Vagina (tissue), 2 donors: ENCODE data around the gene NEB. TPM values are rescaled to one million over a fixed set of nuclear protein-coding genes. Genes with fewer than 3 reads are reported as not detected.

Experiments
- DNase-seq, 2 donors: peaks; one replicate each; pipeline ENCODE4 v3.0.0-alpha.2; 2017; ENCODE audit errors: extremely low spot score in 2 of 2
- H3K27ac ChIP-seq: fragments of 200-600 bp; sonication (generic); one replicate; pipeline ENCODE4 v1.5.1; 2019
- H3K27me3 ChIP-seq: fragments of 200-600 bp; sonication (generic); one replicate; pipeline ENCODE4 v1.5.1; 2019
- H3K36me3 ChIP-seq, 2 donors: fragments of 200-600 bp; sonication (generic); one replicate each; pipeline ENCODE4 v1.5.1; 2017 to 2019
- H3K4me1 ChIP-seq: fragments of 200-600 bp; sonication (generic); one replicate; pipeline ENCODE4 v1.5.1; 2019
- H3K4me3 ChIP-seq, 2 donors: fragments of 200-600 bp; sonication (generic); 1 replicate in 1 of 2; 2 replicates in 1 of 2; pipeline ENCODE4 v1.5.1; 2016 to 2019
- H3K9me3 ChIP-seq: fragments of 200-600 bp; sonication (generic); one replicate; pipeline ENCODE4 v1.5.1; 2019
- POLR2A ChIP-seq, 2 donors: fragments of 450-650 bp; IDR thresholded peaks; one replicate each; pipeline ENCODE4 v1.6.1; 2017; ENCODE audit warnings: antibody characterized with exemption in 2 of 2, mild to moderate bottlenecking in 2 of 2, moderate library complexity in 2 of 2
- POLR2AphosphoS5 ChIP-seq, 2 donors: sonication (generic); formaldehyde crosslinking; IDR thresholded peaks; one replicate each; pipeline ENCODE4 v1.9.0; 2017; ENCODE audit warnings: antibody characterized with exemption in 2 of 2, mild to moderate bottlenecking in 2 of 2, low read depth in 1 of 2; ENCODE audit not compliant: insufficient read depth in 1 of 2
- intact Hi-C: fragments of 100-400 bp; cut with DNase I; formaldehyde crosslinking; loops from one replicate; pipeline ENCODE4 v1.15.1; 2023
- total RNA-seq: library from RNA; depleted of rRNA; stranded (reverse); fragments of >200 nt; gene quantifications from one replicate; pipeline ENCODE4 v1.2.3, GENCODE V29; 2016
- TF ChIP-seq, protein P1 (sequence below), 3 experiments: fragments of 450-650 bp in 2 of 3; fragments of 200-600 bp in 1 of 3; sonication (generic) in 1 of 3; IDR thresholded peaks; one replicate each; pipeline ENCODE4 v1.5.1; 2017 to 2019; ENCODE audit warnings: antibody characterized with exemption in 3 of 3, mild to moderate bottlenecking in 2 of 3, moderate library complexity in 2 of 3

NEB gene
- total RNA-seq, 1 donor from 2014 or later = 0.98 TPM

DNA sequence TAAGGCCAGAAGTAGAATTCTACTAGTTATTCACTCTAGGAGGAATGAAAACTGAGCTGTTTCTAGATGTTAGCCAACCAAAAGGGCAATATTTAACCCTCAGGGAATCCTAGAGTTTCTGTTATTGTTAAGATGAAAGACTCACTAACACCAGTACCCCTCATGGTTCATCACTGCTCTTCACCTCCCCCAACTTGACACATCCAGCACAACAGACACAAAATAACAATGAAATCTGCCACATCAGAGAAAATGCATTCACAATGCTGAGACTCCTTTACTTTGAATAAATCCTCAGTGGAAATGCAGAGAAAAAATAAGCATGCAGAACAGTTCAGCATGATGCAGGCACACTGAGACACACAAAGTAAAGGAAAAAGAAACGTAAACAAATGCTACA is 213.3 kb downstream of the NEB start:
- no peak overlapping the region for H3K27ac ChIP-seq
- TF ChIP-seq POLR2A (IDR thresholded peaks at IDR 0.05) = no peak
- H3K4me3 ChIP-seq = no peak overlapping the region
- intact Hi-C loops = no loop called here
- DNase-seq = no peak
- H3K4me1 ChIP-seq = no peaks in the 10 kb centered on the region
- H3K27me3 ChIP-seq = no peaks in the 10 kb centered on the region
- H3K9me3 ChIP-seq = no peaks in the 10 kb centered on the region
- no peaks in the 10 kb centered on the region for H3K36me3 ChIP-seq

DNA sequence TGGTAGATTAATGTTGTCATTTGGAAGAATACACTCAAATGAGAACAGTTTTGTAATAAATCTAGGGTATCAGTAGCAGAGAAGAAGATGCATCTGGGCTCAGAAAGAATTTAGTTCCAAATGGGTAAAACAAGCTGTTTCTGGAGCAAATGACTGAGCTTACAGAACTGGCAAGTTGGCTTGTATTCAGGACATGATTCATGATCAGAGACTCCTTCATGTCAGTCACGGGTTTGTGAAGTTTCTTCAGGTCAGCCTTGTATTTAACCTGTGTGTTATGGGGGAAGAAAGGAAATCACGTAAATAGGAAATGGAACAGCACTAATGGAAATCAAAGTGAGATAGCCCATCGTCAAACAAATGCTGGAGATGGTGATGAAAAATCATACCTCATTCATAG is 215.5 kb downstream of the NEB start:
- intact Hi-C loops = no loop called here
- no peaks in the 10 kb centered on the region for H3K36me3 ChIP-seq
- DNase-seq = no peak
- no peak overlapping the region for H3K4me3 ChIP-seq
- no peak overlapping the region for H3K27ac ChIP-seq
- H3K27me3 ChIP-seq = no peaks in the 10 kb centered on the region
- H3K9me3 ChIP-seq = no peaks in the 10 kb centered on the region
- TF ChIP-seq, protein P1, sequence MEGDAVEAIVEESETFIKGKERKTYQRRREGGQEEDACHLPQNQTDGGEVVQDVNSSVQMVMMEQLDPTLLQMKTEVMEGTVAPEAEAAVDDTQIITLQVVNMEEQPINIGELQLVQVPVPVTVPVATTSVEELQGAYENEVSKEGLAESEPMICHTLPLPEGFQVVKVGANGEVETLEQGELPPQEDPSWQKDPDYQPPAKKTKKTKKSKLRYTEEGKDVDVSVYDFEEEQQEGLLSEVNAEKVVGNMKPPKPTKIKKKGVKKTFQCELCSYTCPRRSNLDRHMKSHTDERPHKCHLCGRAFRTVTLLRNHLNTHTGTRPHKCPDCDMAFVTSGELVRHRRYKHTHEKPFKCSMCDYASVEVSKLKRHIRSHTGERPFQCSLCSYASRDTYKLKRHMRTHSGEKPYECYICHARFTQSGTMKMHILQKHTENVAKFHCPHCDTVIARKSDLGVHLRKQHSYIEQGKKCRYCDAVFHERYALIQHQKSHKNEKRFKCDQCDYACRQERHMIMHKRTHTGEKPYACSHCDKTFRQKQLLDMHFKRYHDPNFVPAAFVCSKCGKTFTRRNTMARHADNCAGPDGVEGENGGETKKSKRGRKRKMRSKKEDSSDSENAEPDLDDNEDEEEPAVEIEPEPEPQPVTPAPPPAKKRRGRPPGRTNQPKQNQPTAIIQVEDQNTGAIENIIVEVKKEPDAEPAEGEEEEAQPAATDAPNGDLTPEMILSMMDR (IDR thresholded peaks at IDR 0.05) = no peak
- TF ChIP-seq POLR2A (IDR thresholded peaks at IDR 0.05) (no peak), POLR2AphosphoS5 (IDR thresholded peaks at IDR 0.05; ENCODE audit: insufficient read depth in 1 of 2, low read depth in 1 of 2) (no peak)
- no peaks in the 10 kb centered on the region for H3K4me1 ChIP-seq

DNA sequence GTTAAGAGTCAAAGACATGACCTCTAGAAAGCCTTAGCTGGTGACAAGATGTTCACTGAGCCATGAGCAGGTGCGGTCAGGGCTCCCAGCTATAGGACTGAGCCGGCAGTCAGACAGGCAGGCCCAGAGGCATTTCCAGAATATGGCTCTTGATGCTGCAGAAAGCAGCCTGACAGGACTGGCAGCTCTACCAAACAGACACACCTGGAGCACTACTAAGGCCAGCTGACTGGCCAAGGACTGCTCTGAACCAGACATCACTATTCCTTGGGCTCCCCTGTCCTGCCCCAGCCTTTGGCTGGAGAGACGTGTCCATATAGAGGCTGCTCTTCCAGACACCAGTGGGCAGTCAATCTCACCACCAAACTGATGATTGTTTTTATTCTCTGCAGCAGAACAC is 225.8 kb downstream of the NEB start:
- Histone ChIP-seq H3K9me3 (no peaks in the 10 kb centered on the region), H3K36me3 (no peaks in the 10 kb centered on the region), H3K4me3 (no peak overlapping the region), H3K27me3 (no peaks in the 10 kb centered on the region), H3K4me1 (no peaks in the 10 kb centered on the region), H3K27ac (no peak overlapping the region)
- no peak for TF ChIP-seq POLR2AphosphoS5 (IDR thresholded peaks at IDR 0.05; ENCODE audit: insufficient read depth in 1 of 2, low read depth in 1 of 2)
- TF ChIP-seq, protein P1 (IDR thresholded peaks at IDR 0.05) = no peak
- no peak for TF ChIP-seq POLR2A (IDR thresholded peaks at IDR 0.05)
- intact Hi-C loops = no loop called here
- DNase-seq = no peak

DNA sequence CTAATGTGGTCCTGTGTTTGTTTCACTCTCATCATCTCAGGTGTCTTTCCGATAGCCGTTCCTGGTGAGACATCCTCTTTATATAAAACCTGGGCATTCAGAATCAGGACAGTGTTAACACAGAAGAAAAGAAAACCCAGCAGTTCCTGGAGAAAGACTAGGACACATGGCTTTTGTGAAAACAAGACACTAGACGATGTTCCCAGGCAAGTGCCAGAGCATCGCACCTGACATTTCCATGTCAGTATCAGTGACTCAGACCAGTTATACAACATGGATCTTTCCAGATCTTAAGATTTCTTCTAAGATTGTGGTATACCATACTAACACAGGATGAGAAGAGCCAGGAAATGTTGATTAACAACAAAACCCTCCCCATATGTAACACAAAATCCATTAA is 228.1 kb downstream of the NEB start:
- H3K9me3 ChIP-seq = no peaks in the 10 kb centered on the region
- H3K27me3 ChIP-seq = no peaks in the 10 kb centered on the region
- H3K4me1 ChIP-seq = no peaks in the 10 kb centered on the region
- no peak overlapping the region for H3K27ac ChIP-seq
- no peak overlapping the region for H3K4me3 ChIP-seq
- TF ChIP-seq, protein P1 (IDR thresholded peaks at IDR 0.05) = no peak
- TF ChIP-seq POLR2AphosphoS5 (IDR thresholded peaks at IDR 0.05; ENCODE audit: insufficient read depth in 1 of 2, low read depth in 1 of 2) (no peak), POLR2A (IDR thresholded peaks at IDR 0.05) (no peak)
- H3K36me3 ChIP-seq = no peaks in the 10 kb centered on the region
- intact Hi-C loops = no loop called here
- DNase-seq = no peak

DNA sequence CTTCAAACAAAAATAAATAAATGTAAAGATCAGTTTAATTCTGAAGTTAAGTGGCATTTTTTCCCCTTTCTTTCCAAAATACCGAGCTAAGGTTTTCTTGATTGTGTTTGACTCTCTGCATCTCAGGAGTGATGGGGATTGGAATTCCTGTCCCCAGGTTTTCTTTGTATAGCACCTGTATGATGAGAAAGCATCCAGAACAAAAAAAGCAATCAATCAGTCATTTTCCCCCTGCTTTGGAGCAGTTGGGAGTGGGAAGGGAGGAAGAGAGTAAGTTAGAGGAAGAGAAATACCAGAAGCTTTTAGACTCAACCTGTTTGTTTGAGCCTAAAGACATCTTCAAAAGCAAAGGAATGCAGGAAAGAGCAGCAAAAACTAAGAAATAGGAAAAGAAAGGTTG is 236.1 kb downstream of the NEB start:
- intact Hi-C loops = no loop called here
- H3K27me3 ChIP-seq = no peaks in the 10 kb centered on the region
- TF ChIP-seq, protein P1 (IDR thresholded peaks at IDR 0.05) = no peak
- TF ChIP-seq POLR2A (IDR thresholded peaks at IDR 0.05) (no peak), POLR2AphosphoS5 (IDR thresholded peaks at IDR 0.05; ENCODE audit: insufficient read depth in 1 of 2, low read depth in 1 of 2) (no peak)
- H3K36me3 ChIP-seq = no peaks in the 10 kb centered on the region
- H3K9me3 ChIP-seq = no peaks in the 10 kb centered on the region
- H3K4me1 ChIP-seq = no peaks in the 10 kb centered on the region
- H3K4me3 ChIP-seq = no peak overlapping the region
- H3K27ac ChIP-seq = no peak overlapping the region
- no peak for DNase-seq

DNA sequence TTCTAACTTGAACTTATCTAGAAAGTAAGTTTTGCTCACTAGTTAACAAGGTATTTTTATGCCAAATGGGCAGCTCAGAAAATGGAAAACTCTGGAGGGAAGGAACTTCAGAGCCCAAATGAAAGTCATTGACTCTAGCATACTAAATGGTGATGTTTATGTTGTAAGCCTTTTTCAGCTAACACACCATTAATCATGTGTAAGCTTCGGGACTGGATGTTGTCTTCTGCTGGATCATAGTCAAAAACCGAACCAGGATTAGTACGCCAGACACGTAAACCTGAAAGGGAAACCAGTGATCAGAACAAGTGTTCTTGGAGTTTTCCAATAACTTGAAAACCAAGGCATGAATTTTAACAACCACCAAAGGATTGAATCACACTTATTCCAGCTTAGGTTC is 242.8 kb downstream of the NEB start:
- TF ChIP-seq POLR2A (IDR thresholded peaks at IDR 0.05) = no peak
- TF ChIP-seq POLR2AphosphoS5 (IDR thresholded peaks at IDR 0.05; ENCODE audit: insufficient read depth in 1 of 2, low read depth in 1 of 2) = no peak
- TF ChIP-seq, protein P1 (IDR thresholded peaks at IDR 0.05) = no peak
- Histone ChIP-seq H3K27ac (no peak overlapping the region), H3K4me3 (no peak overlapping the region), H3K4me1 (no peaks in the 10 kb centered on the region), H3K27me3 (no peaks in the 10 kb centered on the region), H3K36me3 (no peaks in the 10 kb centered on the region), H3K9me3 (no peaks in the 10 kb centered on the region)
- intact Hi-C loops = no loop called here
- no peak for DNase-seq
